AG04450 (cell line): ENCODE measurements around the gene UBE2L3. TPM values are rescaled to one million over a fixed set of nuclear protein-coding genes. Genes with fewer than 3 reads are reported as not detected.

Source experiments
- CTCF ChIA-PET: fragments of 300-600, 350-600 bp; formaldehyde crosslinking; extraction: SDS; loops from one replicate; lab custom pipeline; 2022; ENCODE audit warnings: antibody characterized with exemption, inconsistent platforms; lab: Charles Lee
- POLR2A ChIA-PET: fragments of 350-600 bp; formaldehyde crosslinking; extraction: SDS; loops from one replicate; lab custom pipeline; 2021; ENCODE audit warnings: antibody characterized with exemption, inconsistent platforms; lab: Yijun Ruan, JAX
- DNase-seq: peaks from one replicate; pipeline ENCODE4 v3.0.0-alpha.2; 2011; ENCODE audit warnings: low read depth, low spot score
- H3K27ac ChIP-seq: one replicate; pipeline ENCODE4 v1.5.1; 2012; ENCODE audit warnings: low read depth, low read length, control low read depth
- H3K27me3 ChIP-seq: one replicate; pipeline ENCODE4 v1.6.0; 2012; ENCODE audit warnings: low read length; ENCODE audit not compliant: control insufficient read depth, insufficient read depth
- H3K4me3 ChIP-seq: 2 replicates; pipeline ENCODE4 v1.5.1; 2011; ENCODE audit warnings: mild to moderate bottlenecking, low read depth, low read length, control low read depth
- H3K9me3 ChIP-seq: 2 replicates; pipeline ENCODE4 v1.5.1; 2012; ENCODE audit warnings: low read length; ENCODE audit not compliant: control insufficient read depth, insufficient read depth
- polyA plus RNA-seq: library from polyadenylated mRNA; depleted of rRNA; stranded (reverse); fragments of >200 nt; gene quantifications from 2 replicates; pipeline ENCODE4 v1.2.3, GENCODE V29; 2011
- TF ChIP-seq, protein P1 (sequence below): IDR thresholded peaks from 2 replicates; pipeline ENCODE4 v1.5.1; 2011; ENCODE audit warnings: low read depth, low read length, control low read depth, inconsistent platforms

The UBE2L3 gene
- polyA plus RNA-seq, 1 experiment = 77.2 TPM

DNA sequence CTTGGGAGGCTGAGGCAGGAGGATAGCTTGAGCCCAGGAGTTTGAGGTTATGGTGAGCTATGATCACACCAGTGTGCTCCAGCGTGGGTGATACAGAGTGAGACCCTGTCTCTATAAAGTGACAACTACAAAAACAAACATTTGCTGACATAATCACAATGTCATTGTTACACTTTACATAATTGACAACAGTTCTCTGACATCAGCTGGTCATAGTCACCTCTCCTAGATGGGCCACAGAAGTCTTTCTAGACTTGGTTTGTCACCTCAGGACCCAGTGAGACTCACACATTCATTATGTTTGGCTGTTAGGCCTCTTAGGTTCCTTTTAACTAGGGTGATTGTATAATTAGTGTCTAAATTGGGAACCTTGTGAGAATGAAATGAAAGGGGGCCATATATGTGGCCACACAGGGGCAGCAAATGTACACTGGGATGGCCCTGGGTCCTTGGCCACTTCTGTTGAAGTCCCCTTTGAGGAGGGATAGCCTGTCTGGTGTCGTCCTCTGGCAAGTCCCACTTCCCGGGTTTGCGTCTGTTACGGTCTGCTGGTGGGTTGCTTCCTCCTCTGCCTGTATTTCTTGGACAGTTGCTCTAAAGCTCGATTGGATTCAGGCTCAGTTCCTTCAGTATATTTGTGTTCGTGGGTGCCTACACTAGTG is 92.5 kb downstream of the UBE2L3 start:
- no peak for DNase-seq
- Histone ChIP-seq H3K27me3 (peaks cover 2% of the 10 kb centered on the region), H3K9me3 (no peaks in the 10 kb centered on the region; the same call in 1 of the 2 replicates), H3K4me3 (no peak overlapping the region), H3K27ac (no peak overlapping the region)
- ChIA-PET CTCF (interaction anchor here (0.6 kb wide), 1 partner anchor 678 kb away, joined by 3 read pairs; the partner anchor contains the start of gene LZTR1), POLR2A (interaction anchor here (0.6 kb wide), 1 partner anchor 23 kb away, joined by 4 read pairs; no protein-coding TSS in a partner anchor)
- TF ChIP-seq, protein P1, sequence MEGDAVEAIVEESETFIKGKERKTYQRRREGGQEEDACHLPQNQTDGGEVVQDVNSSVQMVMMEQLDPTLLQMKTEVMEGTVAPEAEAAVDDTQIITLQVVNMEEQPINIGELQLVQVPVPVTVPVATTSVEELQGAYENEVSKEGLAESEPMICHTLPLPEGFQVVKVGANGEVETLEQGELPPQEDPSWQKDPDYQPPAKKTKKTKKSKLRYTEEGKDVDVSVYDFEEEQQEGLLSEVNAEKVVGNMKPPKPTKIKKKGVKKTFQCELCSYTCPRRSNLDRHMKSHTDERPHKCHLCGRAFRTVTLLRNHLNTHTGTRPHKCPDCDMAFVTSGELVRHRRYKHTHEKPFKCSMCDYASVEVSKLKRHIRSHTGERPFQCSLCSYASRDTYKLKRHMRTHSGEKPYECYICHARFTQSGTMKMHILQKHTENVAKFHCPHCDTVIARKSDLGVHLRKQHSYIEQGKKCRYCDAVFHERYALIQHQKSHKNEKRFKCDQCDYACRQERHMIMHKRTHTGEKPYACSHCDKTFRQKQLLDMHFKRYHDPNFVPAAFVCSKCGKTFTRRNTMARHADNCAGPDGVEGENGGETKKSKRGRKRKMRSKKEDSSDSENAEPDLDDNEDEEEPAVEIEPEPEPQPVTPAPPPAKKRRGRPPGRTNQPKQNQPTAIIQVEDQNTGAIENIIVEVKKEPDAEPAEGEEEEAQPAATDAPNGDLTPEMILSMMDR = no peak

DNA sequence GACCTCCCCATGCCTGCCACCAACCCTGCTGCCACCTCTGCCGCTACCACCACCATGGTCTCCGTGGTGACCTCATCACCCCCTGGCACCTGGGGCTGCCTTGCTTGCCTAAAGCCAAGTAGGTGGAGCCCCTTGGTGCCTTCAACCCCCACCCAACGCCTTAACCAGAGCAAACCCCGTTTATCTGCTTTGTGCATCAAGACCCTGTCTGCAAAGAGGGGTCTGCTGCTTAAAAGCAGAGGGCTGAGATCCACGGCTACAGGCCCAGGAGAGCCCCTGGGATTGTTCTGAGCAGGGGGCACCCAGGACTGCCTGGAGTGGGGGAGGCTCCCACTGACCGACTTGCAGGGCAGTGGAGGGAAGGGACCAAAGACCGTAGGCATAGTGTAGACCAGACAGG is 93.4 kb downstream of the UBE2L3 start:
- Histone ChIP-seq H3K4me3 (no peak overlapping the region), H3K27ac (no peak overlapping the region), H3K9me3 (no peaks in the 10 kb centered on the region; the same call in 1 of the 2 replicates), H3K27me3 (peaks cover 2% of the 10 kb centered on the region)
- POLR2A ChIA-PET = no interaction called here
- no peak for DNase-seq
- CTCF ChIA-PET = no interaction called here
- TF ChIP-seq, protein P1 = no peak

DNA sequence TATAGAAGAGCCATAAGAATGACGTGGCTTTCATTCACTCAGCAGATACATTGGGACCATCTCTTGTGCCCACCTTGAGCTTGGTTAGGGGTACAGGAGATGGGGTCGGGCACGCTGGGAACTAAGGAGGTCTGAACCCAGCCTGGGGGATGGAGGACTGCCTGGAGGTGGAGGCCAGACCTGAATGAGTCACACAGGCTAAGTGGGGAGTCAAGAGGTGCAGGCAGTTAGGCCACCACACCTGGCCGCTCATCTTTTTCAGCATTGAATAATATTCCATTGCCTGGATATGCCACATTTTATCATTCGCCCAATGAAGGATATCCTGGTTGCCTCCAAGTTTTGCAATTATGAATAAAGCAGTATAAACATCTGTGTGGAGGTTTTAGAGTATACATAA is 94.5 kb downstream of the UBE2L3 start:
- H3K4me3 ChIP-seq = no peak overlapping the region
- DNase-seq = no peak
- TF ChIP-seq, protein P1 = no peak
- ChIA-PET CTCF (no interaction called here), POLR2A (no interaction called here)
- peaks cover 2% of the 10 kb centered on the region for H3K27me3 ChIP-seq
- H3K9me3 ChIP-seq = no peaks in the 10 kb centered on the region; the same call in 1 of the 2 replicates
- no peak overlapping the region for H3K27ac ChIP-seq

DNA sequence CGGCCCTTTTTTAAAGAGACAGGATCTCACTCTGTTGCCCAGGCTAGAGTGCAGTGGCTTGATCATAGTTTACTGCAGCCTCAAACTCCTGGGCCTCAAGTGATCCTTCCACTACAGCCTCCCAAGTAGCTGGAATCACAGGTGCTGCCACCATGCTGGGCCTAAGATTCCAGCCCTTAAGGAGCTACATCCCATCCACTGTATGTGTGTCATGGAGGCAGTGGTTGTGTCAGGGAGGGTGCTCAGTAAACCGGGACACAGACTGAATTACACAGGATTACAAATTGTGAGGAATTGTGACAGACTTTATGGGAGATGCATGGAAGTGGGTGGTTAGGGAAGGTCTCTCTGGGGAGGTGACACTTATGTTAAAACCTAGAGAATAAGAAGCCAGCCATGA is 96.2 kb downstream of the UBE2L3 start:
- CTCF ChIA-PET = interaction anchor here (1.4 kb wide), 1 partner anchor 17 kb away, joined by 4 read pairs; no protein-coding TSS in a partner anchor
- no peaks in the 10 kb centered on the region; the same call in 1 of the 2 replicates for H3K9me3 ChIP-seq
- no peak overlapping the region for H3K4me3 ChIP-seq
- peaks cover 2% of the 10 kb centered on the region for H3K27me3 ChIP-seq
- TF ChIP-seq, protein P1 = no peak
- DNase-seq = no peak
- POLR2A ChIA-PET = no interaction called here
- H3K27ac ChIP-seq = no peak overlapping the region
